Measurements from ENCODE around the gene IARS1. TPM values are rescaled to one million over a fixed set of nuclear protein-coding genes. Genes with fewer than 3 reads are reported as not detected.

The IARS1 gene
- total and polyA plus RNA-seq, 4 donors: 76.3 to 229 (median 95.8) TPM

DNA sequence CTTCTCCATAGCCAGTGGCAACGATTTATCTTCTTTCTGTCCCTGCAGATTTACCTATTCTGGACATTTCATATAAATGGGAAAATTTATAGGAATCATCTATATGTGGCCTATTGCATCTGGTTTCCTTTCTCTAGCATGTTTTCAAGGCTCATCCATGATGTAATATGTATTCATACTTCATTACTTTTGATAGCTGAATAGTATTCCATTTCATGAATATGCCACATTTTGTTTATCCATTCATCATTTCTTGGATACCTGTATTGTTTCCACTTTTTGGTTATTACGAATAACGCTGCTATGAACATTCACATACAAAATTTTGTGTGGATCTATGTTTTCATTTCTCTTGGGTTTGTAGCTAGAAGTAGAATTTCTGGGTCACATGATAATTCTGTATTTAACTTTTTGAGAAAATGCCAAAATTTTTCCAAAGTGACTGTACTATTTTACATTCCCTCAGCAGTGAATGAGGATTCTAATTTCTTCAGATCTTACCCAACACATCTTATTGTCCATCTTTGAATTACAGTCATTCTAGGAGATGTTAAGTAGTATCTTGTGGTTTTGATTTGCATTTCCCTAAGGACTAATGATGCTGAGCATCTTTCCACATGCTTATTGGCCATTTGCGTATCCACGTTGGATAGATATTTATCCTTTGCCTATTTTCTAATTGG is 3.6 kb downstream of the IARS1 start:
- no peaks in the 10 kb centered on the region for H3K9me3 ChIP-seq (ENCODE audit: control insufficient read depth, insufficient read depth, low read length)
- peaks cover 10% of the 10 kb centered on the region for H3K36me3 ChIP-seq (ENCODE audit: control insufficient read depth, insufficient read depth, low read length)
- WGBS (ENCODE audit: insufficient coverage): no CpG with 5 or more reads among the region's 5 CpGs
- H3K27ac ChIP-seq (ENCODE audit: low read depth, low read length): no peak overlapping the region
- H3K27me3 ChIP-seq (ENCODE audit: control insufficient read depth, insufficient read depth, low read length): no peaks in the 10 kb centered on the region
- H3K4me3 ChIP-seq (ENCODE audit: low read depth, low read length): no peak overlapping the region
- peaks cover 14% of the 10 kb centered on the region for H3K4me1 ChIP-seq (ENCODE audit: control insufficient read depth, insufficient read depth, low read length)
- DNase-seq (ENCODE audit: low read depth in 4 of 6, low spot score in 6 of 6): no peak

DNA sequence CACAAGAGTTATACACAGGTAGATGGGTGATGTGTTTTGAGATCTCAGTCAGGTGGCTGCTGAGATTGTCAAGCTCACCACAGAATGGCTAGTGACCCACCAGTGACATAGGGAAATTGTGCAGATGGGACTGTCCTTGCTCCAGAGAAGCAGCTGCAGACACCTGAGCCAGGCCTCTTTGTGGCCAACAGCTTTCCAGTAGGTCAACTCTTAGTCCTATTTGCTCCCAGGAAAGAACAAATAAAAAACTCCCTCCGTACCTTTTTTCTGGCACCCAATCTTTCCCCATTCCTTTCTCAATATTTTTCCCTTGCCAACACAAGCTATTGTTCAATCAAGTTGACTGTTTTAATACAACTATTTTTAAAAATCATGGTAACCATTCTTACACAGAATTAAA is 14.2 kb downstream of the IARS1 start:
- Histone ChIP-seq H3K27ac (ENCODE audit: low read depth, low read length) (no peak overlapping the region), H3K4me3 (ENCODE audit: low read depth, low read length) (no peak overlapping the region), H3K9me3 (ENCODE audit: control insufficient read depth, insufficient read depth, low read length) (no peaks in the 10 kb centered on the region), H3K27me3 (ENCODE audit: control insufficient read depth, insufficient read depth, low read length) (no peaks in the 10 kb centered on the region), H3K4me1 (ENCODE audit: control insufficient read depth, insufficient read depth, low read length) (no peaks in the 10 kb centered on the region), H3K36me3 (ENCODE audit: control insufficient read depth, insufficient read depth, low read length) (peaks cover 22% of the 10 kb centered on the region)
- DNase-seq (ENCODE audit: low read depth in 4 of 6, low spot score in 6 of 6): no peak
- WGBS (ENCODE audit: insufficient coverage): no CpG with 5 or more reads among the region's 1 CpG

DNA sequence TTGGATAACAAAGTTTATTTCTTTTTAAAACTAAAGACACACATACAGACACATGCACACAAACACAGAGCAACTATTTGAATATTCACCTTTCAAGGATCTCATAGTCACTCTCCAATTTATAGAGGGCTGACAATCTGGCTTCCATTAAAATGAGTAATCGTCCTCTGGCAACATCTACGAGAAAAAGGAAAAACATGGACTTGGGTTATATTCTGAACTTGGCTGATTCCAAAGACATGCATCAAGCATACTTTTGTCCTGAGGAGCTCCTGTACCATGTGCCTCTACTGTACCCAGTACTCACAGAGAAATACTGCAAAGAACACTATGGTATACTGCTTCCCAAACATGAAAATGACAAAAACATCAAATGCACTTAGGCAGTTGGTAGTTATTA is 15.4 kb downstream of the IARS1 start:
- no peaks in the 10 kb centered on the region for H3K27me3 ChIP-seq (ENCODE audit: control insufficient read depth, insufficient read depth, low read length)
- no CpG with 5 or more reads among the region's 2 CpGs for WGBS (ENCODE audit: insufficient coverage)
- H3K4me3 ChIP-seq (ENCODE audit: low read depth, low read length): no peak overlapping the region
- H3K27ac ChIP-seq (ENCODE audit: low read depth, low read length): no peak overlapping the region
- DNase-seq (ENCODE audit: low read depth in 4 of 6, low spot score in 6 of 6): no peak
- peaks cover 25% of the 10 kb centered on the region for H3K36me3 ChIP-seq (ENCODE audit: control insufficient read depth, insufficient read depth, low read length)
- no peaks in the 10 kb centered on the region for H3K4me1 ChIP-seq (ENCODE audit: control insufficient read depth, insufficient read depth, low read length)
- no peaks in the 10 kb centered on the region for H3K9me3 ChIP-seq (ENCODE audit: control insufficient read depth, insufficient read depth, low read length)

DNA sequence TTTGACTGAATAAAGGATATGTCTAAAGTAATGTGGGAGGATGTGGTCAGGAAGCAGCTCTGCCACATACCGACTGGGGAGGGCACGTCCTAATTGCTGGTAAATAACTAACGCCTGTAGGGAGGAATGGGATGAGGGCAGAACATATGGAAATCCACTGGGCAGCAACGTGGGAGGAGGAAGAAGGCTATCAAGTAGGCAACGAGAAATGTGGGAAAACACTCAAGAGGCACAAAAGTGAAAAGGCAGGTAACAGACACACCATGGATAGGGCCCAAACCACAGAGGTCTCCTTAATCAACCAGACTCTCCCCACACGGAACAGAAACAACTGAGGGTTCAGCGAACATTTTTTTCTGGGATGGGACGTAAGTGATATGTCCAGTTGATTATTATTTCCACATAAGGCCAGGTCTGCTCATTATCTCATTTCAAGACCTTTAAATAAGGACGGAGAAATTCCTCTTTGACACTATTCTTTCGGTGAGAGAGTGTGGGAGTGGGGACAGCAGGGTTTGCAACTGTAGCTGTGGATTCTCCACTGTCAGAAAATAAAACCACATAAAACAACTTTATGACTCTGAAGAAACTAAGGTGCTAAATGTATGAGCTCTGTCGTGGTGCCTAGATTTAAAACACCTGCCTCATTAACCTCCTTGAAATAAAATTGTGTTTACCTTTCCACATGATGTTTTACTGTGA is 17.0 kb downstream of the IARS1 start:
- H3K27ac ChIP-seq (ENCODE audit: low read depth, low read length): no peak overlapping the region
- no peak overlapping the region for H3K4me3 ChIP-seq (ENCODE audit: low read depth, low read length)
- H3K27me3 ChIP-seq (ENCODE audit: control insufficient read depth, insufficient read depth, low read length): no peaks in the 10 kb centered on the region
- WGBS (ENCODE audit: insufficient coverage): 69% methylated on average over 4 of the region's 11 CpGs
- H3K36me3 ChIP-seq (ENCODE audit: control insufficient read depth, insufficient read depth, low read length): peaks cover 24% of the 10 kb centered on the region
- H3K9me3 ChIP-seq (ENCODE audit: control insufficient read depth, insufficient read depth, low read length): no peaks in the 10 kb centered on the region
- no peaks in the 10 kb centered on the region for H3K4me1 ChIP-seq (ENCODE audit: control insufficient read depth, insufficient read depth, low read length)
- DNase-seq (ENCODE audit: low read depth in 4 of 6, low spot score in 6 of 6): no peak

DNA sequence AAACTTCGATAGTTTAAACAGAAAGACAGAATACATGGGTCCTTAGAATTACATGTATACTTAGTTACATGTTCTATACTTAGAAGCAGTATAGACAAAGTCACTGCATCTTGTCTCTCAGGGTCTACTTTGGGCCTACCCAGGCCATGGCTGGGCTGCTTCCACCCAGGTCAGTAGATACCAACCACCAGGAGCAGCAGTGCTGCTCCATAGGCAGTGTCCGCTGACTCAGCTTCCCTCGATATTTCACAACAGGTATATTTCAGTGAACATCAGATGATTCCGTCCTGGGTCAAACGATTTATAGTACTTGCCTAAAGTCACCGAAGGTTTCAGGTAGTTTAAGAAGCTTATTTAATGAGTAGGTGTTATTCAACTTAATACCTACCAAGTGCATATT is 18.0 kb downstream of the IARS1 start:
- WGBS (ENCODE audit: insufficient coverage): 90% methylated on average over 2 of the region's 6 CpGs
- Histone ChIP-seq H3K27ac (ENCODE audit: low read depth, low read length) (no peak overlapping the region), H3K36me3 (ENCODE audit: control insufficient read depth, insufficient read depth, low read length) (peaks cover 26% of the 10 kb centered on the region), H3K4me3 (ENCODE audit: low read depth, low read length) (no peak overlapping the region), H3K27me3 (ENCODE audit: control insufficient read depth, insufficient read depth, low read length) (no peaks in the 10 kb centered on the region), H3K4me1 (ENCODE audit: control insufficient read depth, insufficient read depth, low read length) (no peaks in the 10 kb centered on the region), H3K9me3 (ENCODE audit: control insufficient read depth, insufficient read depth, low read length) (no peaks in the 10 kb centered on the region)
- no peak for DNase-seq (ENCODE audit: low read depth in 4 of 6, low spot score in 6 of 6)

DNA sequence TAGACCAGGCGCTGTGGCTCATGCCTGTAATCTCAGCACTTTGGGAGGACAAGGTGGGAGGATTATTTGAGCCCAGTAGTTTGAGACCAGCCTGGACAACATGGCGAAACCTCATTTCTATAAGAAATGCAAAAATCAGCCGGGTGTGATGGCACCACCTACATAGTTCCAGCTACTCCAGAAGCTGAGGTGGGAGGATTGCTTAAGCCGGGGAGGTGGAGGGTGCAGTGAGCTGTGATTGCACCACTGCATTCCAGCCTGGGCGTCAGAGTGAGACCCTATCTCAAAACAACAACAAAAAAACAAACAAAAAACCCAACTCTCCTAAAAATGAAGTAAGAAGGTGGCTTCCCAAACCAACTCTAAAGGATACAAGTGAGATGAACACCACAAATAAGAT is 23.0 kb downstream of the IARS1 start:
- DNase-seq (ENCODE audit: low read depth in 4 of 6, low spot score in 6 of 6): no peak
- Histone ChIP-seq H3K9me3 (ENCODE audit: control insufficient read depth, insufficient read depth, low read length) (no peaks in the 10 kb centered on the region), H3K36me3 (ENCODE audit: control insufficient read depth, insufficient read depth, low read length) (peaks cover 43% of the 10 kb centered on the region), H3K4me1 (ENCODE audit: control insufficient read depth, insufficient read depth, low read length) (no peaks in the 10 kb centered on the region), H3K27ac (ENCODE audit: low read depth, low read length) (no peak overlapping the region), H3K4me3 (ENCODE audit: low read depth, low read length) (no peak overlapping the region), H3K27me3 (ENCODE audit: control insufficient read depth, insufficient read depth, low read length) (no peaks in the 10 kb centered on the region)
- WGBS (ENCODE audit: insufficient coverage): no CpG with 5 or more reads among the region's 5 CpGs

DNA sequence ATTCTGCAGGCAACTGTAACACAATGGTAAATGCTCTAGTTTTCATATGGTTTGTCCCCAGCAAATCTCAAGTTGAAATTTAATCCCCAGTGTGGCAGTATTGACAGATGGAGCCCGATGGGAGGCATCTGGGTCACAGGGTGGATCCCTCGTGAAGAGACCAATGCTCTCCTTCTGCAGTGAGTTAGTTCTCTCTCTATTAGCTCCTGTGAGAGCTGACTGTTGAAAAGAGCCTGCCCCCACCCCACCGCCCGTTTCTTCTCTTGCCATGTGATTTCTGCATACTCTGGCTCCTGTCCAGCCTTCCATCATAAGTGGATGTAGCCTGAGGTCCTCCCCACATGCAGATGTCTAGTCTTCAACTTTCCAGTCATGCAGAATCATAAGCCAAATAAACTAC is 27.0 kb downstream of the IARS1 start:
- no peak for DNase-seq (ENCODE audit: low read depth in 4 of 6, low spot score in 6 of 6)
- Histone ChIP-seq H3K4me3 (ENCODE audit: low read depth, low read length) (no peak overlapping the region), H3K9me3 (ENCODE audit: control insufficient read depth, insufficient read depth, low read length) (no peaks in the 10 kb centered on the region), H3K27ac (ENCODE audit: low read depth, low read length) (no peak overlapping the region), H3K4me1 (ENCODE audit: control insufficient read depth, insufficient read depth, low read length) (no peaks in the 10 kb centered on the region), H3K27me3 (ENCODE audit: control insufficient read depth, insufficient read depth, low read length) (no peaks in the 10 kb centered on the region), H3K36me3 (ENCODE audit: control insufficient read depth, insufficient read depth, low read length) (peaks cover 50% of the 10 kb centered on the region)
- 84% methylated on average over 4 of the region's 4 CpGs for WGBS (ENCODE audit: insufficient coverage)

DNA sequence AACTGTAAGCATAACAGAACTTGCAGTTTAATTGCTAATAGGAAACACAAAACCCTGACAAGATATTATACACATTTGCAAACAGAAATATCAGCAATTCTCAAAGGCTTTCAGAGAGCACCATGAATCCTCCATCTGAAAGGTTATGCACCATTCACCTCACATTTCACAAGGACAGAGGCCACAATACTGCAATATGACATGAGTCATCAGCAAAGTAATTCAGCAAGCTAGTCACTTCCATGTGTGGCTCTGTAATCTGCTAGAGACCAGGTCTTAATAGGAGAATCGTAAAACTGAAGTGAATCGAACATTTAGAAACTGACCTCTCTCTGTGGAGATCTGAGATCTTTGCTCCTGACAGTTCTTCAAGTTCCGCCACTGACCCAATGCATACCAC is 28.3 kb downstream of the IARS1 start:
- 86% methylated on average over 2 of the region's 3 CpGs for WGBS (ENCODE audit: insufficient coverage)
- Histone ChIP-seq H3K9me3 (ENCODE audit: control insufficient read depth, insufficient read depth, low read length) (no peaks in the 10 kb centered on the region), H3K27ac (ENCODE audit: low read depth, low read length) (no peak overlapping the region), H3K36me3 (ENCODE audit: control insufficient read depth, insufficient read depth, low read length) (peaks cover 55% of the 10 kb centered on the region), H3K4me1 (ENCODE audit: control insufficient read depth, insufficient read depth, low read length) (no peaks in the 10 kb centered on the region), H3K27me3 (ENCODE audit: control insufficient read depth, insufficient read depth, low read length) (no peaks in the 10 kb centered on the region), H3K4me3 (ENCODE audit: low read depth, low read length) (no peak overlapping the region)
- no peak for DNase-seq (ENCODE audit: low read depth in 4 of 6, low spot score in 6 of 6)

DNA sequence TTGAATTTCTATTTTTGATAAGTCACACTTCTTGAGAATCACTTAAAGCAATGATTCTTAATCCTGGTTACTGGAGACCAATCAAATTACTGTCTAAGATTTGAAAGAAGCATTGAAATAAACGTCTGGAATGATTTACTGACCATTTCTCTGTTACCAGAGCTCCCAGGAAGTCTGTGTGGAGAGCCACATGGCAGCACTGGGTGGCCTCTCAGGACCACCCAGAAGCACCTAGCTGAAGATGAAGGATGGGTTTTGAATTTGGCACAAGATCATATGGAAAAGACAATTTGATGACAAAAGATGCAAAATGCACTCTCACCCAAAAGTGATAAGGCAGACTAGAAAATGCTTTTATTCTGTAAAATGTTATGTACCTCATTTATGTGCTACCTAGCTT is 30.4 kb downstream of the IARS1 start:
- Histone ChIP-seq H3K27ac (ENCODE audit: low read depth, low read length) (no peak overlapping the region), H3K4me3 (ENCODE audit: low read depth, low read length) (no peak overlapping the region), H3K9me3 (ENCODE audit: control insufficient read depth, insufficient read depth, low read length) (no peaks in the 10 kb centered on the region), H3K36me3 (ENCODE audit: control insufficient read depth, insufficient read depth, low read length) (peaks cover 62% of the 10 kb centered on the region), H3K27me3 (ENCODE audit: control insufficient read depth, insufficient read depth, low read length) (no peaks in the 10 kb centered on the region), H3K4me1 (ENCODE audit: control insufficient read depth, insufficient read depth, low read length) (no peaks in the 10 kb centered on the region)
- no peak for DNase-seq (ENCODE audit: low read depth in 4 of 6, low spot score in 6 of 6)
- 30% methylated on average over 1 of the region's 1 CpG for WGBS (ENCODE audit: insufficient coverage)

DNA sequence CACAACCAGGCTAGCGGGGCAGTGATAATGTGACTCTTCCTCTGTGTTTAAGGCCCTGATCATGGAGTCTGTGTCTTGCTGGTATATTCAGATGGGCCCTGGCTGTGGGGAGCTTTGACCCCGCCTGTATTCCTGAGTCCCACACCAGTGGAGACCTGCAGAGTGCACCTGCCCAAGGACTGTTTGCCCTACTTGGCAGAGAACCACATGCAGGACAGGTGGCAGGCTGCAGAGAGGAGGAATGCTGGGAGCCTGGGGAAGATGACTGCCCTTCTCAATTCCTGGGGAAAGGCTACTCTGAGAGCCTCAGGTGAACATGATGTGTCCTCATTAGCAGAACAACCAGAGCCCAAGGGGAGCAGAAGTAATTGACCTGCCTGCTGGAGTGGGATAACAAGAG is 36.2 kb downstream of the IARS1 start:
- Histone ChIP-seq H3K9me3 (ENCODE audit: control insufficient read depth, insufficient read depth, low read length) (no peaks in the 10 kb centered on the region), H3K27ac (ENCODE audit: low read depth, low read length) (no peak overlapping the region), H3K36me3 (ENCODE audit: control insufficient read depth, insufficient read depth, low read length) (peaks cover 64% of the 10 kb centered on the region), H3K4me3 (ENCODE audit: low read depth, low read length) (no peak overlapping the region), H3K4me1 (ENCODE audit: control insufficient read depth, insufficient read depth, low read length) (no peaks in the 10 kb centered on the region), H3K27me3 (ENCODE audit: control insufficient read depth, insufficient read depth, low read length) (no peaks in the 10 kb centered on the region)
- DNase-seq (ENCODE audit: low read depth in 4 of 6, low spot score in 6 of 6): no peak
- 100% methylated on average over 2 of the region's 2 CpGs for WGBS (ENCODE audit: insufficient coverage)

Measured in spinal cord (tissue), 10 donors.